A549 (cell line): Measurements from ENCODE around the gene ZNRF4.

Experiments used
- CEBPB ChIP-seq, 2 experiments: fragments of >200 bp in 1 of 2; sonication (Bioruptor Twin) in 1 of 2; formaldehyde crosslinking in 1 of 2; IDR thresholded peaks; 2 replicates each; pipeline ENCODE4 v1.6.1; 2012 to 2016
- CHD4 ChIP-seq: fragments of 200-600 bp; sonication (generic); IDR thresholded peaks from 2 replicates; pipeline ENCODE4 v1.6.1; 2016; ENCODE audit warnings: antibody characterized with exemption, mild to moderate bottlenecking, borderline replicate concordance
- CTCF ChIP-seq: fragments of >200 bp; sonication (Bioruptor Twin); formaldehyde crosslinking; IDR thresholded peaks from 3 replicates; pipeline ENCODE4 v1.5.1; 2016
- KDM1A ChIP-seq: fragments of 200-600 bp; sonication (generic); IDR thresholded peaks from 2 replicates; pipeline ENCODE4 v1.6.1; 2016; ENCODE audit warnings: low read depth, mild to moderate bottlenecking
- RAD21 ChIP-seq, 2 experiments: fragments of >200 bp in 1 of 2; sonication (Bioruptor Twin) in 1 of 2; formaldehyde crosslinking in 1 of 2; IDR thresholded peaks in 1 of 2; conservative IDR thresholded peaks in 1 of 2; 2 replicates in 1 of 2; 3 replicates in 1 of 2; pipeline ENCODE4 v1.6.1; 2012 to 2018; ENCODE audit warnings: inconsistent platforms in 1 of 2
- RCOR1 ChIP-seq: fragments of 150-350 bp; IDR thresholded peaks from 2 replicates; pipeline ENCODE4 v1.6.1; 2014; ENCODE audit warnings: antibody characterized with exemption, low read length, low read depth

- TF ChIP-seq CTCF (no peak), RCOR1 (no peak), RAD21 (conservative IDR thresholded peaks at IDR 0.05 in 1 of 2, IDR thresholded peaks at IDR 0.05 in 1 of 2) (no peak), CHD4 (no peak), KDM1A (no peak), CEBPB (IDR thresholded peaks at IDR 0.05) (no peak)
These were observed 48.4 kb downstream of the ZNRF4 start for GRCh38 chr19:5503598-5503997.
